NCI-H2227 treated with DMSO at 0.1 percent for 48 hours (cell line): ENCODE measurements around the gene RCOR1.

Source experiments
- DNase-seq: peaks from one replicate; lab custom pipeline; 2025; lab: John Stamatoyannopoulos, UW

The RCOR1 gene

GRCh38 chr14:102723650-102724049 is 131.2 kb downstream of the RCOR1 start:
- no peak for DNase-seq

GRCh38 chr14:102726191-102726949 is 133.9 kb downstream of the RCOR1 start:
- no peak for DNase-seq

GRCh38 chr14:102727336-102728095 is 135.1 kb downstream of the RCOR1 start:
- no peak for DNase-seq

GRCh38 chr14:102728501-102728900 is 136.1 kb downstream of the RCOR1 start:
- DNase-seq, result no peak

- no peak for DNase-seq
Observed at GRCh38 chr14:102729268-102729667, 136.8 kb downstream of the RCOR1 start.

GRCh38 chr14:102729825-102730224 is 137.4 kb downstream of the RCOR1 start:
- DNase-seq, result no peak

- no peak for DNase-seq
Observed at GRCh38 chr14:102731101-102731870, 138.8 kb downstream of the RCOR1 start.

- DNase-seq, result no peak
Observed at GRCh38 chr14:102731871-102732800, 139.7 kb downstream of the RCOR1 start.

- DNase-seq, result no peak
Observed at GRCh38 chr14:102732924-102733323, 140.5 kb downstream of the RCOR1 start.

GRCh38 chr14:102733326-102733725 is 140.9 kb downstream of the RCOR1 start:
- no peak for DNase-seq

GRCh38 chr14:102734436-102734835 is 142.0 kb downstream of the RCOR1 start:
- DNase-seq, result no peak

GRCh38 chr14:102736956-102737355 is 144.5 kb downstream of the RCOR1 start:
- DNase-seq, result no peak

- DNase-seq, result no peak
Observed at GRCh38 chr14:102737402-102738372, 145.2 kb downstream of the RCOR1 start.

- DNase-seq, result no peak
Observed at GRCh38 chr14:102738373-102739189, 146.1 kb downstream of the RCOR1 start.

GRCh38 chr14:102739190-102739469 is 146.7 kb downstream of the RCOR1 start:
- DNase-seq, result no peak

GRCh38 chr14:102746634-102747438 is 154.4 kb downstream of the RCOR1 start:
- no peak for DNase-seq

GRCh38 chr14:102748806-102749205 is 156.4 kb downstream of the RCOR1 start:
- no peak for DNase-seq

GRCh38 chr14:102749393-102750305 is 157.2 kb downstream of the RCOR1 start:
- DNase-seq, result peak; percentile 36
